Measurements from ENCODE around the gene ERBB4.

The ERBB4 gene

DNA sequence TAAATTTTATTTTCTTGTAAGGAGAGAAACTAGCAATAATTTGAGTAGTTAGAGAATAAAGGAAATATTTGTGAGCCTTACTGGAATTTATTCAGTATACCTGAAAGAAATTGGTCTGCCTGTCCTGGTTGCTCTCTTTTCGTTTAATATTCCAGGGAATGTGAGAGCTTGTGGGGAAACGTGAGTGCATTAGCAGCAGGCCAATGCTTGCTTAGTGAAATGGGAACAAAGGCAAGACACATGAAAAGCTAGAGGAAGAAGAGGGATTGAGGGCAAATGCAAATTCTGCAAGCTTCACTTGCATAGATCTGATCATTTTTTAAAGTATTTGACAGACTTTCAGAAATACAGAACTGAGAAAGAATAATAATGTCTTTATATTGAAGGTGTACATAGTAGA is 111.0 kb downstream of the ERBB4 start:
- no peak for DNase-seq

DNA sequence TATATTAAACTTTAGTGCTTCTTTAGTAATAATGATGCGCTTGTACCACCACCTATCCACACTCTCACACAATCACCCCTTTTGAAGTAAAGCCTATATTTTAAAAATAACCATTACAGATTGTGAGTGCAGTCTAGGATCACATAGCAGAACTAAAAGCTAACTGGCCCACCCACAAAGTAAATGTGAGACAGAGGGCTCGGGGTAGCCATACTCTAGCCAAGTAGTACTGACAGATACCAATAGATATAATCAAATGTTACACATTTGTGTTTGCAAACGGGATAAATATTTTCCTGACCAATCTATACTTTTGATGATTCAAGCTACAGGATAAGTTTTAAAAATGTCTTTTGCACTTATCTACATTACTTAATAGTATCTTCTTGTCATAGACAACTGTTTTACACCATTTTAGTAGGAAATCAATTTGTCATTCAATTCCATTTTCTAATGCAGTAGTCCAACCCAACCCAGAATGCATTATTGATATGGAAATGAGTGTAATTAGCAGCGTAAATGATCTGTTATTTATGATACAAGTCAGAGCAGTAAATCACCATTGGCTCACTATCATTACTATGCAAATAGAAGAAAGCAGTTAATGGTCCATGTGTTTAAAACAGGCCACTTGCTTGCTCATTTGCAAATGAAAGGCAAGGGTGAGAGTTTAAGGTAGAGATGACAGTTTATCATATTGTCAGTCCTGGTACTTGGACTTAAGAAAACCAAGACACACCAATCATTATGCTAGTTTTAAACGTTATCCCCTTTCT is 111.8 kb downstream of the ERBB4 start:
- no peak for DNase-seq

DNA sequence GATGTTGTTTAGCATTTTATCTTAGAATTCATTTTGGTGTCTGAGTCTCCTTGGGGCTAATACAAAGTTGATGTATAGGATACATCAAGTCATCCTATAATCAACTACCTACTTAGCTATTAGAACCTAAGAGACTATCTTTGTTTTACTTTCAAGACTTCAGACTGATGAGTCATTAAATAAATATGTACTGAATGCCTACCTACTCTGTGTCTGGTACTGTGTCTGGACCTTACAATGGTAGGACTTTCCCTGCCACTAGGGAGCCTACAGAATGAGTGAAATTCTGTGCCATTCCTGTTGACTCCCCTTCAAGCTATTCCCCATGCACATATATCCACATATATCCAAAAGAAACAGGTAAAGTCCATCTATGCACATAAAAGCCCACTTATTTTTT is 114.5 kb downstream of the ERBB4 start:
- no peak for DNase-seq

DNA sequence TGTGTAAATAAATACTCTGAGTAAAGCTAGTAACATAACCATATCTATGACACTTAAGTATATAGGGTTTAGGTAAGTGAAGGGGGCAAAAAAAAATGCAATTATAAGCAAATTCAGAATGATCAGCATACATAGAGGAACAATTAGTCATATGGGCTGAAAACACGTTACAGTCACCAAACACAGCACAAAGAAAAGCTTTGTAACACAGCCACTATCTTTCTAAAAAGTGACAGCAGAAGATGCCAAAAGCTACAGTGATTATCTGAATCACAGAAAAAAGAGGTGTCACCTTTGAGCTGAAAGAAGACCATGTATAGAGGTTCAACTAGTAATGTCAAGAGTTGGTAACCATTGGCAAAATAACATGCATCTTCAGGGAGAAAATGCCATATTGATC is 115.5 kb downstream of the ERBB4 start:
- no peak for DNase-seq

GRCh38 chr2:212421556-212422334 is 116.9 kb downstream of the ERBB4 start:
- DNase-seq = no peak

DNA sequence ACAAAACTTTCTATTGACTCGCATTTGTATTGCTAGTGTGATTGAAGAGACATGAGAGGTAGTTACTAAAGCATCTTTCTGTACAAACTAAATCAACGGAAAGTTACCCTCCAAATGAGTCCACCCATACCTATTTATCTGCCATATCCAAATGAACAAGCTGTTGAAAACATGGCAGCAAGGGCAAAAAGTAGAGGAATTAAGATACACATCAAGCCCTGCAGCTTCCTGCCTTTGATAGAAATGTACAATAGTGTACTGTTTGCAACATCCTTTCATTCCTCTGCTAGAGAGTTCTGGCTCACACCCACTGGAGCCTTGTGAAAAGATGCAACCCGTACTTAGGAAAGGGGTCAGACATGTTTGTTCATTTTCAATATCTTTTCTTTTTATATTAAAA is 122.5 kb downstream of the ERBB4 start:
- DNase-seq = no peak

DNA sequence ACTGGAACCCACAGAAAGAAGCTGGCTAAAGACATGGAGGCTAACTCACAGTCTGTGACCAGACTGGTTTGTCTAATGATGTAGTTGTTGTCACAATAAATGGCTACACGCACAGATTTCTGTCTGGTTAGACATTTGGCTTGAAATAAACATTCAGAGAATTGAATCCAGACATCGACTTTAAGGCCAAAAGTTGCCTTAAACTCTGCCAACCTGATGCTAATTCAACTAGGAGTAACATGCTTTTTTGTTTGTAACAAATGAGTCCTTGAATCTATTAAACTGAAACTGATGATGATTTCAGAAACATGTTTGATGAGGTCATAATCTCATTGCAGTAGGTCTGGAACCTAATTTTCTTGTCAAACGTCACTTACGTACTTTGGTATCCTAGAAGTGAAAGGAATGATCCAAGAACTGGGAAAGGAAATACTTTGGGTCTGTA is 123.8 kb downstream of the ERBB4 start:
- DNase-seq = no peak

GRCh38 chr2:212409560-212409959 is 129.0 kb downstream of the ERBB4 start:
- no peak for DNase-seq

- DNase-seq = no peak
Measured at GRCh38 chr2:212408524-212408923, 130.1 kb downstream of the ERBB4 start.

GRCh38 chr2:212406716-212407115 is 131.9 kb downstream of the ERBB4 start:
- no peak for DNase-seq

GRCh38 chr2:212402316-212402715 is 136.3 kb downstream of the ERBB4 start:
- no peak for DNase-seq

- DNase-seq = no peak
Measured at GRCh38 chr2:212398316-212398715, 140.3 kb downstream of the ERBB4 start.

- no peak for DNase-seq
Measured at GRCh38 chr2:212392544-212392943, 146.1 kb downstream of the ERBB4 start.

- no peak for DNase-seq
Measured at GRCh38 chr2:212392043-212392442, 146.6 kb downstream of the ERBB4 start.

- DNase-seq = no peak
Measured at GRCh38 chr2:212387146-212387545, 151.5 kb downstream of the ERBB4 start.

DNA sequence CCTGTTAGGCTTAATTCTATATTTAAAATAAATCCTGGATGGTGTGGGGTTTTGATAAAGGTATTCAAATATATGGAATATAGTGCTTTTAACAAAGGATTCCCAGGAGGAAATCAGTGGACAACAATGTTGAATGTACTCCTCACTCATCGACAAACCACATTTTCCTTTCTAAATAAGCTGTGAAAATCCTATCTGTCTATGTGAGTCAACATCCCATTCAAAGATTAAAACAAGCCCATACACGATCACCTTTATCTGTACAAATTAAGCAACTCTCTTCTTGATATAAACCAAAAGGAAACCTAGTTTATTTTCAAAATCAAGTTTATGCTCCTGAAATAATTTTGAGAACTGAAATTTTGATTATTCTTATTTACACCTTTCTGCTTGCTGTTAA is 153.4 kb downstream of the ERBB4 start:
- no peak for DNase-seq

GRCh38 chr2:212384027-212384426 is 154.6 kb downstream of the ERBB4 start:
- no peak for DNase-seq

DNA sequence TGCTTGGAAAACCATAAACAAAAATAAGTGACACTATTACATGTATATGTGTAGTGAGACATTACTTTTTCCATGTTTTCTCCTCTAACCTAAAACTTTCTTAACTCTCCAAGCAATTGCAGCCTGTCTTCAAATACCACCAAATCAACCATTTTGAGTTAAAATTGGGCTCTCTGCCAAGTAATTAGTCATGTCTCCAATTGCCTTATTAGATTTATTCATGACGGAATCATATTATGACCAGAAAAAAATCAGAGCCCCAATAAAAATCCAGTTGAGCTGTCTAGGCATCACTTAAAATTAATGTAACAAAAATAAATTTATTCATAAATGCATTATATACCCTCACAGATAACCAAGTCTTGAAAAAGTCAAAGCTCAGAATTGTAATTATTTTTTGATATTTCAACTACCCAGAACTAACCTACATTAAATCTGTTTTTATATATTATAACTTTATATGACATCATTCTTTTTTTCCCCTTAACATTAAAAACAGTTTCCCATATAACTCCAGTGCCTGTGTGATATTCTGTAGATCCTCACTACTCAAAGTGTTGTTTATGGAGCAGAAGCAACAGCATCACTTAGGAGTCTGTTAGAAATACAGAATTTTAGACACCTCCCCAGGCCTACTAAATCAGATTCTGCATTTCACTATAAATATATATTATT is 157.0 kb downstream of the ERBB4 start:
- no peak for DNase-seq

DNA sequence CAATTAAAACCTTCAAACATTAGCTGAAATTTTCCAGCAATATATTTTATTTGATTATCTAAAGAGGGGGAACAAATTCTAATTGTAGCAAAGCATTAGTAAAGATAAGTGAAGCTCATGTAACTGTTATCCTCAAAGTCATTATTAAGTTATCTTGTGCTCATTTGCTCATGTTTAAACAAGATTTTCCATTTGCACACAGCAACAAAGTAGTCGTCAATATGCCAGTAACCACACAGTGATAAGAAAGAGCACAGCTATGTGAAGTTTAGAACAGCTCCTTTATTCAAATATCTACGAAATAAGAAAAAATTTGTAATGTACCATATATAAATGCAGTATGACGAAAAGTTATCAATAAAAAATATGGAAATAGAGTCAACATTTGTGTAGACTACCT is 159.5 kb downstream of the ERBB4 start:
- no peak for DNase-seq

GRCh38 chr2:212367431-212367830 is 171.2 kb downstream of the ERBB4 start:
- no peak for DNase-seq

GRCh38 chr2:212364112-212364985 is 174.3 kb downstream of the ERBB4 start:
- DNase-seq = no peak

- DNase-seq = no peak
Measured at GRCh38 chr2:212361174-212361756, 177.3 kb downstream of the ERBB4 start.

Data from CD4-positive, alpha-beta T cell treated with Interleukin-17A for 4 hours (primary cell).